ENCODE measurements around the gene RALGPS1.

RALGPS1 gene

DNA sequence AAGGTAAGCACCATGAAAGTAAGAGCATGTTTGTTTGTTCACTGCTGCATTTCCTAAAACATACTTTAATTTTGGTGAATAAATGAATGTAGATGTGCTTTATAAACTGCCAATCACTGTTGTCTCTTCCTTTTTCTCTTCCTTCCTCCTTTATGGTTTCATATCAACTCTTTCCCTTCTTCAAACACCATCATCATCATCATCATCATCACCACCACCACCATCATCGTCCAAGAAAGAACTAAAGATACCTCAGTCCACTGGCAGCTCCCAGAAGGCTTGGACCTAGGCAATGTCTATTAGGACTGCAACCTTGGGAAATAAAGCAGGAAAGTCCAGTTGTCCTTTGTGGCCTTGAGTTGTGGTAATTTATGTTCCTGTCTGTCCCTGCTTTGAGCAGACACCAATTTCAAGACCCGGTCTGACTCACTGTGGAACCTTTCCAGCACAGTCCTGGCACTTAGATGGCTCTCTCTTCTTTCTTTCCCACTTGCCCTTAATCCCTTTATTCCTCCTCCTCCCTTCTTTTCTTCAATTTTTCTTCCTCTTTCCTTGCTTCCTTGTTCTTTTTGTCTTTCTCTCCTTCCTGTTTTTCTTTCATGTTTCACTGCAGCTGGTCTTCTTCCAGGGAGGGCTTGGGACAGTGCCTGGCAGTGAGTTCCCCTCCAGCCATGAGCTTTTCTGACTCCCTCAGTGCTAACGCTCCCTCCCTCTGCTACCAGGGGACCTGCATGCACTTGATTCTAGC, 108.5 kb downstream of the RALGPS1 start:
- DNase-seq (ENCODE audit: low read depth), result no peak

DNA sequence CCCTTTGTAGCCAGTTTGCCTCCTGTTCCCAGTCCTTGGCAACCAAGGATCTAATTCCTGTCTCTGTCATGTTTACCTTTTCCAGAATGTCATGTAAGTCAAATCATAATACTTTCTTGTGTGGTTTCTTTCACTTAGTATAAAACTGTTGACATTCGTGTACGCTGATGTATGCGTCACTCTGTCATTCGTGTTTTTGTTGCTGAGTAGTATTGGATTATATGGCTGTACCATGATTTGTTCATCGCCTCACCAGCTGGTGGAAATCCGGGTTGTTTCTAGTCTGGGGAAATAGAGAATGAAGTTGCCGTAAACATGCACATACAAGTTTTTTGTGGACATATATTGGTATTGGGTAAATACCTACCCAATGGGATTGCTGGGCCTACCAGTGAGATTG, 110.5 kb downstream of the RALGPS1 start:
- no peak for DNase-seq (ENCODE audit: low read depth)

DNA sequence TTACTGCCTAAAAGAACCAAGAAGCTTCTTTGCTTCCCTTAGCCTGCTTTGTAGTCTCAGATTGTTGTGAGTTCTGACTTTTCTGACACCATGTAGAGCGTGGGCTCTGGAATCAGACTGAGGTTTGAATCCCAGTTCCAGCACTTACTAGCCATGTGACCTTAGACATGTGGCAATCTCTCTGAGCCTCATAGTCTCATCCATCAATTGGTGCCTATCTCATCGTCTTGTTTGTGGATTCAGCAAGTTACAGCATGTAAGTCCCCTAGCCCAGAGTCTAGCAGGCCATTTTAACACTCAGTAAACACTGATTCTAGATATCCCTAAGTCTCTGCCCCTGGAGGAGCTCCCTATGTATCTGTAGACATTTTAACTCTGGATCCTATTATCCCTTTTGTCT, 113.1 kb downstream of the RALGPS1 start:
- DNase-seq (ENCODE audit: low read depth), result no peak

DNA sequence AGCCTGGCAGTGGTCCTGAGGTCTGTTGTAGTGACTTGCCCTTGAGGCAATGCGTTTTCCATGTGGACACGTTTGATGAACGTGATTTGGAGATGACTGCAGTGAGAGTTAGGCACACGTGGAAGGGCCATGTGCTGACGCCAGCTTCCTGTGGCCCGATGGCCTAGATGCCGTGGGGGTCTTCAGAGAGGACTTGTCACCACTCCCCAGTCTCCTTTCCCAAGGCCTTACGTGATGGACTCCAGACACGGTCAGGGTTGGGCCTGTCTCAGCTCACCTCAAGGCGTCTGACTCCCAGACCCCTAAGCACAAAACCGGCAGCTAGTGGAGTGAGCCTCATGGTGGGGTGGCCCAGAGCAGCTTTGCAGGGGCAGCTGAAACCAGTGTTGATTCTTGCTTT, 115.0 kb downstream of the RALGPS1 start:
- DNase-seq (ENCODE audit: low read depth), result no peak

DNA sequence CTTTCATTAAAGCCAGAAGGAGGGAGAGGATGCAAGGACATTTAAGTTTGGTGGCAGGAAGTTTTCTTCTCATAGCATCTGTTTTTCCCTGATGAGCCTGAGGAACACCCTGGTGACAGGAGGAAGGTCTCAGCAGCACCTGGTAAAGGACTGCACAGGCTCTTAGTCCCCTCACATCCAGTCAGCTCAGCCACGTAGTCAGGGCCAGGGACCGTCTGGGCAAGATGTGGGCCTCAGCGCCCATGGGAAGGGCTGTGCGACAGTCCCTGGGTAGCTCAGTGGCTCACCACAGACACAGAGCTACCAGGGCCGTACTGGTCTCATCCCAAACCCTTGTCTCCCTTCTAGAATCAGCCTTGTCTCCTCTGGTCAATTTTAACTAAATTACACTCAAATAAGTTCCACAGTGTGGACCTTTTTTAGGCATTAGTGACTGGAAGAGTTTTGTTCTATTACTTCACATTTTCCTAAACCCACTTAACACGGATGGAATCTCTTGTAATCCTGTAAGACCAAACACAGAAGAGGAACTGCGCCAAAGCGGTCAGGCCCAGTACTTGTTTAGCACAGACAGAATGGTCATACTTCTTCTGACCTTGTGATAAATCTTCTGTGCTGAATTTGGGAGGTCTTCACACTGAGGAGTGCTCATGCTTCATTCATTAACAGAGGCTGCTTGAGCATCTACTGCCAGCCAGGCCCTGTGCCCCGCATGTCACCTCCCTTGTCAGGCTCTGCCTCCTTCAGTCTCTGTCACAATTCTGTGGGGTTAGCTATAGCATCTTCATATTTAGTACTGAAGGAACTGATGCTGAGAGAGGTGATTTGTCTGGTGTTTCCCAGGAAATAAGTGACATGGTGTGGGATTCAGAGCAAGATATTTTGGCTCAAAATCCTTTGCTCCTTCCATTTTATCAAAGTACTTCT, 116.5 kb downstream of the RALGPS1 start:
- no peak for DNase-seq (ENCODE audit: low read depth)

DNA sequence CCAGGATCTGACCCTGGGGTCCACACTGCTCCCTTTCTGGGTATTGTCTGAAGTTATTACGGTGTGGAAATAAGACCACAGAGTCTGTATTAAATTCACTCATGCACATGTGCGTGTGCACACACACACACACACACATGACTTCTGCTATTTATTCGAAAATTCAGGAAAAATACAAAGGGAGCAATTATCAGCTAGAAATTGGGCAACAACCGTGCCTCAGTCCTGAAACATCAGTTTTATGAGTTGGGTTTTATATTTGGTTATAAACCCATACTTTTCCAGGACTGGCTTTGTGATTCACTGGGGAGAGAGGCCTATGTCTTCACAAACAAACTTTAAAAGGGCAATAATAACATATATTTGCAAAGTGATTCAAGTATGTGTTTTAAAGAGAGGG, 117.7 kb downstream of the RALGPS1 start:
- no peak for DNase-seq (ENCODE audit: low read depth)

DNA sequence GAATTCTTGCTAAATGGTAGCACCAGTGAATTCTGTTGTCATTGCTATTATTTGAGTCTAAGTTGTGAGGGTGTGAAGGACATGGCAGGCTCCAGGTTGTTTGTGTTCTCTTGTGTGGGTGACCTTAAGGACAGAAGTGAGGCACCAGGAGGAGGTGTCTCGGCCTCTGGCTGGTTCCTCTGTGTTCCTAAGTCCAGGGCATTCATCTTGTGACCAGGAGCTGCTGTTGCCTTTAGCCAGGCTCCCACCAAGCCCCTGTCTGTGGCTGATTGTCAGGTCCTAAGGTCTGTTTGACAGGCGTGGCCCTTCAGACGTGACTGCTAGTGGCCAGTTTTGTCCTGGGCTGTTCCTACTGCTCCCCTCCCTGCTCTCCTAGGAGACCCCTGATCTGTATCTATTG, 118.5 kb downstream of the RALGPS1 start:
- DNase-seq (ENCODE audit: low read depth), result no peak

DNA sequence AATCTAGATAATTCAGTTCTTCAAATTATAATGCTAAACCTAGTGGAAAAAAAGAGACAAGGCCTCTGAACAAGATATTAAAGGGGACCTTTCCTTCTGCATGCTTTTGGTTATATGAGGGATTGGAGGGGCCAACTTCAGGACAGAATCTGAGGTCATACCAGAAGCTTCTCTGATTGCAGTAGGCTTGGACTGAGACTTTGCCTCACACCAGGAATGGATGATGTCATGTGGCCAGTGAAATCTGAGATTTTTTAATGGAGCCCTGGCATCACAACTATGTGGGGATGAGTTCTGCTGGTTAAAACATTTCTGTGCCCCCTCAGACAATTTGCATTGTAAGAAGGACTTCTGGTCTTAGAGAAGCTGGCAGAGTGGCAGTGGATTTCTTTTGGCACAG, 119.2 kb downstream of the RALGPS1 start:
- DNase-seq (ENCODE audit: low read depth), result no peak

DNA sequence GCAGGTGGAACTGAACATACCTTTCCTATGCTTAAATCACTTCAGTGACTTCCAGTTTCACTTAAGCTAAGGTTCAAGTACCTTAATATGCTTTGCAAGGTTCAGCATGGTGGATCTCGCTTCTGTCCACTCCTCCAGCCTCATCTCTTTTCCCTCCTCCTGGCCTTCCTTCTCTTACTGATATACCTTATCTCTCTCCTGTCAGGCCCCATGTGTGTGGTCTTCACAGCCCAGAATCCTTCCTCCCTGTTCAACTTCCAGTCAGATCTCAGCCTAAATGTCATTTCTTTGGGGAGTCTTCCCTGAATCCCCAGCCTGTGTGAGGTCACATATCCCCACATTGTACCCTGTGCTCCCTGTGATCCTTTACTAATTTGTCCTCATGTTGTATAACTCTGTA, 120.1 kb downstream of the RALGPS1 start:
- no peak for DNase-seq (ENCODE audit: low read depth)

DNA sequence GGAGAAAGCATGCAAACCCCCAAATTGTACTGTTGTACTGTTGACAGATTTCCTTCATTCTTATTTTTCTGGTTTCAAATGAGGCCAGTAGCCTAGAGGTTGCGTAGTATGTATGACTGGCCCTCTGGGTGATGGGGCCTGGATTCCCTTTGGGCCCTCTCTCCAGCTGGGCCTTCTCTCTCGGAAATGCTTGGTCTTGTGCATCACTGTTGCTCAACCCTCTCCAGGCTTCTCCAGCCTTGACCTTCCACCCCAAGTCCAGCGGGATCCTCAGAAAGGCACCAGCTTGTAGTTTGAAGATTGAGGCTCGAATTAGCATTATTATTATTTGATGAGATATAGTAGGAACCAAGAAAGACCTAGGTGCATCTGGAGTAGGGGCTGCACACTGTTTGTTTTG, 120.8 kb downstream of the RALGPS1 start:
- no peak for DNase-seq (ENCODE audit: low read depth)

DNA sequence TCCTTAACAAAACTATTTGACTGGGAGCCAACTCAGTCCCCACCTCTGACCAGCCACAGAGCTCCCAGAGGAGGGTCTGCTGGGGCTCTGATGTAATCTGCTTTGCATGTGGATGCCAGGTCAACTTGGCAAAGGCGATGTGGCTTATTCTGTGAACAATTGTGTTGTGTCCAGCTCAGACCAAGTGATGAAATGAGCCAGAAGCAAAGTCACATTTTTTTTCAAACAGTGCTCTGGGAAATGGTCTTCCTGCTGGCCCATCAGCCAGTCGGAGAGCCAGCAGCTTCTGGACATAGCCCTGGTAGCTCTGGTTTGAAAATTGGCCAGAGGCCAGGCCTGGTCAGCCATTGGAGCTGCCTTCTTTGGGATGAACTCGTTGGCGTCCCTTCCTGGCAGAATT, 121.4 kb downstream of the RALGPS1 start:
- no peak for DNase-seq (ENCODE audit: low read depth)

DNA sequence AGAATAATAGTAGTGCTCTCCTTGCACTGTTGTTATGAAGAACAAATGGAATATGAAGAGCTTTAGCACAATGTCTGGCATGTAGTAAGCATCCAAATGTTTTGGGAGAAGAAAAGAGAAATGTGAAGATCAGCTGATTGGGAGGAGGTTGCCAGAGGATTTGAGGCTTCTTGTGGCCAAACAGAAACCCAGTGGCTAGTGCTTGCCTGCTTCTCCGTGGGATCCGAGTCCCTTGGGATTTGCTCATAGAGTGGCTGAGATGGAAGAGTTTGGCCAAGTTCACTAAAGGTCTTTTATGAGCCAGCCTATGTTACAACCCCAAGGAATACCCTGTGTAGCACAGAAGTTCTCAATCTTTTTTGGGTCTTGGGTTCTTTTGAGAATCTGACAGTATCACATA, 121.9 kb downstream of the RALGPS1 start:
- no peak for DNase-seq (ENCODE audit: low read depth)

DNA sequence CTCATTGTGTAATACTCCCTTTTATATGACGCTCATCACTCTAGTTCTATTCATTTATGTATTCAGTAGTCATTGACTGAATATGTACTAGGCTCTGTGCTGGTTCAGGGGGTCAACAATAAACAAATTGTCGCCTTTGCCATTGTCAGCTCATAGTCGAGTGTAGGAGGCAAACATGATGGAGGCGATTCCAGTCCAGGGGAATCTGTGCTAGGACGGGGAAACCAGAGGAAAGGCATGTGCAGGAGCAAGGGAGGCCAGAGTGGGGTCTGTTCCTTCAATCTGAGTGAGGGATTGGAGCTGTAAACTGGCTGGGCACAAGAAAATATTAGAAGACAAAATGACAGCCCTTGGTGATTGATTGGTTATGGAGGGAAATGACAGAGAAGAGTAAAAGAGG, 123.9 kb downstream of the RALGPS1 start:
- no peak for DNase-seq (ENCODE audit: low read depth)

DNA sequence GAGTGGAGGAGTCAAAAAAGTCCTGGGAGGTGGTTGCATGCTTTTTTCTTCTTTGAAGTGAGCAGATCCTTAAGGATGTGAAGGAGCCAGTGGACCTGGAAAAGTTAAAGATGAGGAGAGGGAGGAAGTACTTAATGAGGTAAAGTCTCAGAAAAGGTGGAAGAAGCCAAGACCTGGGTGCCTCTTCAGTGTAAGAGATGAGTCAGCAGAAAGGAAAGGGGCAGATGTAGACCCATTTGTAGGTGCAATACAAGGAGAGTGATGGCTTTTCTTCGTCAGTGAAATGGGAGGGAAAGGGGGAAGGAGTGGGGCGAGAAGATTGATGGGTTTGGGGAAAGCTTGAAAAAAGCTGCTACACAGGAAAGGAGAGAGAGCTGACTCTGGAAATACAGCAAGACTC, 124.9 kb downstream of the RALGPS1 start:
- no peak for DNase-seq (ENCODE audit: low read depth)

DNA sequence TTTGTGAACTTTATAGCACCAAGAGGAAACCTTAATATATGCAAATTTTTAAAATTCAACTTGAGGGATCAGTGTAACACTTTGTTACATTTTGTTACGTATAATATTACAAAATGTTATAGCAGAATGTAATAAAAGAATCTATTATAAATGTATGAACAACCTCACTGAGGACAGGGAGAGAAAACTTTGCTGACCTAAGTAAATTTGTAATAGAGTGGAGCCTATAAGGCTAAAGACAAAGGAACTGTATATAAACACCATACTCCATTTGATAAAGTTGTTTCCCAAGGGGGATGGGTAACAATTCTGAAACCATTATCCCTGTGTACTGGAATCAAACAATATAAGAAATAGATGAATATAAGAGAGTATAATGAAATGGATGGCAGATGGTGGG, 130.6 kb downstream of the RALGPS1 start:
- DNase-seq (ENCODE audit: low read depth), result no peak

DNA sequence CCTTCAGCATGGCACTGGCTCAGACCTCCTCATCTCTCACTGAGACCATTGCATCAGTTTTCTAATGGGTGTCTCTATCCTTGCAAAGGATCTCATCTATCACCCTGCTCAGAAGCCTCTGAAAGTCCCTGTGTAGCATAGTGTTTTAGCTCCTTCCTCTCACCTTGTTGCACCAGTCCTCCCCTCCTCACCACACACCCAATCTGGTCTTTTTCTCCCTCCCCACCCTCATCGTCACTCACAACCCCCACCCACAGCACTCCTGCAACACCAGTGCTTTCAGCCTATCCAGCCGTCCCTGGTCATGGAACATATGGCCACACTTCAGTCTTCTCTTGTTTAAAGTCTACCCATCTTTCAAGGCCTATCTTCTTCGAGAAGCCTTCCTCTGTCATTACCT, 133.4 kb downstream of the RALGPS1 start:
- DNase-seq (ENCODE audit: low read depth), result no peak

DNA sequence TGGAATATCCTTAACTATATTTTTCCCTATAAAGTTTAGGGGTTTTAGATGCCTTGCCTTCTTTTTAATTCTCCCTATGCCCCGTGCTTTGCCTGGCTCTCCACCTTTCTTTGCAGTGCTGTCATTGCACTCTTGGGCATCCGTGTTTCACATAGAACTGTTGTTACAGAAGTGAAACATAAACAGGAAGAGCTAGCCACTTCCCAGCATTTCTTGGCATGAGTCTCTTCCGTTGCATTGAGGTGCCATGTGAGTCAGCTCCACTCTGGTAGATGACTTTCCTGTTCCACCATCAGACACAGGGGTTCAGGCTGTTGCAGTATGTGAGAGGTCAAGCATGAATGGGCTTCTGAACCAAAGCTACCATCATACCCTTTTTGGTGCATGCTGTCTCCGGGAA, 134.5 kb downstream of the RALGPS1 start:
- DNase-seq (ENCODE audit: low read depth), result no peak

DNA sequence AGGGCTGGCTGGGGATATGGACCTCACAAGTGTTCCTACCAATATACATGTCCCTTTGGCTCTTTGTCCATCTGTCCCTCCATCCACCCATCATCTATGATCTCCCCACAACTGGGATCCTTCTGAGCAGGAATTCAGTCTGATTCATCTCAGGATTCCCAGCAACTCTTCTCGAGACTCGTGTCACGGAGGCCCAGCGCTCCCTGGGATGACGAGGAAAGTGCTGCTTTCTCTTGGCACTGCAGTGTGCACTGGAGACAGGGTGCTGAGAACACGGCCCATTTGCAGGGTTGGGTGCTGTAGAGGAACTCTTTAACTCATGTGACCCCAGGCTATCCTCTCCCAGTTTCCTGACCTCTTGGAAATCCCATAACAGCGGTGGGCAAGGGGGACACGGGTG, 135.0 kb downstream of the RALGPS1 start:
- no peak for DNase-seq (ENCODE audit: low read depth)

DNA sequence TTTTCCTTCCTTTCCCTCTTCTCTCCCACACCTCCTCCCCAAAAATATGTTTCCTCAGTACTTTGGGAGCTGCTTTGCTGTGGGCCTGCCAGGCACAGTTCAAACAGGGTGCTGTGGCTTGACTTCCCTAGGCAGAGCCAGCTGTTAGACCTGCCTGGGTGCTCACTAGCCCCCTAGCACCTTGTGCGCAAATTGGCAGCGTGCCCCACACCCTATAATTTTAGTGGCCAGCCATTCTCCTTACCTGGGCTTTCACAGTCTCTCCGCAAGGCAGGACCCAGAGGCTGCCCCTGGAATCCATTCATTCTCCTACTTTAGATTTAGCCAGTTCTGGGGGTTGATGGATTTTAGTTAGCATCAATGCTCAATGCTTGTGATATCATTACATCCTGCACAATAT, 135.6 kb downstream of the RALGPS1 start:
- DNase-seq (ENCODE audit: low read depth), result no peak

DNA sequence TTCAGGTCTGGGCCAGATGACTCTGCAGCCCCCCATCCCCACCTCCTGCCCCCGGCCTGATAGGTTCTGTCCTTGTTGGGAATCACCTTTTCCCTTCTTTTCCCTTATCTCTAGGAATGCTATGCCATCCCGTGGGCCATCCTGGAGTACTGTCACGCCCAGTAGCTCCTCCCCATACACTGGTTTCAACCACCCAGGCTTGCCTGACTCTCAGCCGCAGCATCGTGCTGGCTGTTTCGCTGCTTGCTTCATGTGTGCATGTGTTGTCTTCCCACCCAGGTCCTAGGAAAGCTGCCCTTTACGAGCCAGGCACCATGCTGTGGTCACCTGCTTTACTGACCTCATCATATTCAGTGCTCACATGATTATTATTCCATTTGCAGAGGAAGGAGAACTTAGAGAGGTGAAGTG, 136.0 kb downstream of the RALGPS1 start:
- DNase-seq (ENCODE audit: low read depth), result no peak

DNA sequence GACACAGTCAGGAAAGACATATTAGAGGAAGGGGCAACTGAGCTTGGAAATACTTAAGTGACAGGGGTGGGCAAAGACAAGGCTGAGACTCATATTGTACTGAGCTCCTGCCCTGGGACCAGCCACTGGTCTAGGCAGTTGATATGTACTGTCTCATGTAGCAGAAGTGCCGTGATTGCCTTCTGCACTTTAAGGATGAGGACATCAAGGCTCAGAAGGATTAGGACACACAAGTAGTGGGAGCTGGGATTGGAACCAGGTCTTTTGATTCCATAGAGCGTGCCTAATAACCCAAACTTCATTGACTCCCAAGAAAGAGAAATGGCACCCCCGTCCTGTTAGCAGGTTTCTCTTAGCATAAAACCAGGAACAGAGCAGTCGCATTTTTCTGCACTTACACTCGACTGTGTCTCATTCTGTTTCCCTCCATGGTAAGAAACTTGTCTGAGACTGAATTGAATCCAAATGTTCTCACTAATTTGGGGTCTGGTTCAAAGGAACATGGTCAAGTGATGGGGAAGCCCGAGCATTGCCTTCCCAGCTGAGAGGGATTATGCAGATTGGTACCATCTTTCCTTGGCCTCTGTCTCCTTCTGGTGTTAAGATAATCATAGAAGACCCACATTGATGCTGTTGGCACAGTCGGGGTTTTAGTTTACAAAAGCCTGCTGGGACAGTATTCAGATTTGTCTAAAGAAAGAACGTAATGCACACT, 137.5 kb downstream of the RALGPS1 start:
- no peak for DNase-seq (ENCODE audit: low read depth)

DNA sequence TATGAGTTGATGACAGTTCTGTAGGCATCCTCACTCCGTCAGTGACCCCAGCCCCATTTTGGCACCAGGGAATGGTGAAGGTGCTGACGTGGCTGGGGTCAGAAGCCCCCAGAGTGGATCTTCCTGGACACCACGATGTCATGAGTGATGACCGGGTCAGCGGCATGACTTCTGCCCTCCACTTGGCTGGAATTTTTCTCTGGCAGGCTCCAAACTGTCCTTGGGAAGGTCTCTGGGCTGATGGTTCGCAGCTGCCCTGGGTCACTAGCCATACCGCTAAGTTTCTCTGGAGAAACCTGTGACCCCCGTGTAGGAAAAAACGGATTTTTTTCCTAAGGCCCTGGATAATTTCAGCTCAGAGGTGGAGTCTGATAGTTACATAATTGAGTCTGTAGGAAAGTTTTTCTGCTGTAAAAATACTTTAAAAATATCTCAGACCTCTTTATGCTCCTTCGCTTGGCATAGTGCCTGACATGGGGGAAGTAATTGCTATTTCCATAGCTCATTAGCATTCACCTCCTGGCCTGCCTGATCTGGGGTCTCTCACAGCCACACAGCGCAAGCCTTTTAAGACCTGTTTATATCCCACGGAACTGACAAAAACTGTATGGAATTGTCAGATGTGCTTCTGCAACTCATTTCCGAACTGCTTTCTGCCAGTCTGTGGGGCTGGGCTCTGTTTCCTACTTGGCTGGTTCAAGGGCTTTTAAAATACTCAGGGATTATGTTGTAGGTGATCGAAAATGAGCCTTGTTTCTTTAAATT, 138.7 kb downstream of the RALGPS1 start:
- DNase-seq (ENCODE audit: low read depth), result no peak
